Measurements from ENCODE around the gene SARM1. TPM values are rescaled to one million over a fixed set of nuclear protein-coding genes. Genes with fewer than 3 reads are reported as not detected.

Gene SARM1
- polyA plus RNA-seq, 1 donor (not counting 4 experiments of a cell fraction or from before 2014, with no cell fraction given) = 0.90 TPM

DNA sequence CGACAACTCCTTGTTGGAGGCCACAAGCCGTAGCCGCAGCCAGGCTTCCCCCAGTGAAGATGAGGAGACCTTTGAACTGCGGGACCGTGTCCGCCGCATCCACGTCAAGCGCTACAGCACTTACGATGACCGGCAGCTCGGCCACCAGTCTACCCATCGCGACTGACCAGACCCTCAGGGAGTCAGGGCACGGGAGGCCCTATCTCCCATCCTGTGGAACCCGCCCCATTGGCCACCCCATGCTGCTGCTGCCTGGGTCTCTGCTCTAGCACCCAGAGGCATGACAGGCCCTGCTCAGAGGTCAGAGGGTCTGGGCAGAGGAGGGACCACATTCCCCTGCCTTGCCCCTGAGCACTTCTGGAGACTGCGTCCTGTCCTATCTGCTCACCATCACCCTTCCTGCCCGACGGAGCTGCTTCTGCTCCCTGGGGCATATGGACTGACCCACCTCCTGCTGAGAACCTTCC, 27.0 kb upstream of the SARM1 start:
- dilution Hi-C loops (cut with MboI; ENCODE audit: extremely low pct_ligation_motif_present, low sequenced_read_pairs) = no loop called here
- Histone ChIP-seq H3K4me2 (ENCODE audit: control insufficient read depth, extremely low read depth, insufficient read depth, low read depth, low read length) (no peak overlapping the region), H3K4me3 (ENCODE audit: control insufficient read depth in 2 of 3, extremely low read depth in 1 of 3, insufficient read depth in 2 of 3, low read depth in 1 of 3, low read length in 3 of 3) (no peak overlapping the region), H3K9ac (ENCODE audit: control insufficient read depth, extremely low read depth, insufficient read depth, low read length) (no peak overlapping the region), H3K79me2 (ENCODE audit: control insufficient read depth, insufficient read depth, low read length) (peaks cover 16% of the 10 kb centered on the region), H2AFZ (ENCODE audit: control insufficient read depth, low read length) (no peak overlapping the region), H3K9me1 (ENCODE audit: control insufficient read depth, extremely low read depth, insufficient read depth, low read length) (peaks cover under 1% of the 10 kb centered on the region), H3K27ac (ENCODE audit: control insufficient read depth, insufficient read depth, low read length) (no peak overlapping the region), H3K4me1 (ENCODE audit: control insufficient read depth, extremely low read depth, insufficient read depth, low read length) (peaks cover 30% of the 10 kb centered on the region), H3K36me3 (ENCODE audit: control insufficient read depth in 2 of 2, extremely low read depth in 1 of 2, insufficient read depth in 2 of 2, low read length in 2 of 2) (peaks cover 64 to 68% of the 10 kb centered on the region in 2 experiments), H4K20me1 (ENCODE audit: control insufficient read depth, extremely low read depth, insufficient read depth, low read length) (peaks cover 3% of the 10 kb centered on the region), H3K27me3 (ENCODE audit: control insufficient read depth, extremely low read depth, insufficient read depth, low read length) (no peaks in the 10 kb centered on the region), H3K9me3 (ENCODE audit: control insufficient read depth, low read depth, low read length) (no peaks in the 10 kb centered on the region)
- TF ChIP-seq, protein P1, sequence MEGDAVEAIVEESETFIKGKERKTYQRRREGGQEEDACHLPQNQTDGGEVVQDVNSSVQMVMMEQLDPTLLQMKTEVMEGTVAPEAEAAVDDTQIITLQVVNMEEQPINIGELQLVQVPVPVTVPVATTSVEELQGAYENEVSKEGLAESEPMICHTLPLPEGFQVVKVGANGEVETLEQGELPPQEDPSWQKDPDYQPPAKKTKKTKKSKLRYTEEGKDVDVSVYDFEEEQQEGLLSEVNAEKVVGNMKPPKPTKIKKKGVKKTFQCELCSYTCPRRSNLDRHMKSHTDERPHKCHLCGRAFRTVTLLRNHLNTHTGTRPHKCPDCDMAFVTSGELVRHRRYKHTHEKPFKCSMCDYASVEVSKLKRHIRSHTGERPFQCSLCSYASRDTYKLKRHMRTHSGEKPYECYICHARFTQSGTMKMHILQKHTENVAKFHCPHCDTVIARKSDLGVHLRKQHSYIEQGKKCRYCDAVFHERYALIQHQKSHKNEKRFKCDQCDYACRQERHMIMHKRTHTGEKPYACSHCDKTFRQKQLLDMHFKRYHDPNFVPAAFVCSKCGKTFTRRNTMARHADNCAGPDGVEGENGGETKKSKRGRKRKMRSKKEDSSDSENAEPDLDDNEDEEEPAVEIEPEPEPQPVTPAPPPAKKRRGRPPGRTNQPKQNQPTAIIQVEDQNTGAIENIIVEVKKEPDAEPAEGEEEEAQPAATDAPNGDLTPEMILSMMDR (optimal IDR thresholded peaks at IDR 0.05 in 1 of 3, IDR thresholded peaks at IDR 0.05 in 1 of 3, conservative IDR thresholded peaks at IDR 0.05 in 1 of 3; ENCODE audit: extremely low read depth in 1 of 3, insufficient read depth in 2 of 3, low read length in 3 of 3) = no peak
- no peak for TF ChIP-seq EZH2 (IDR thresholded peaks at IDR 0.05; ENCODE audit: low read length)
- DNase-seq (ENCODE audit: low read depth, low spot score) (no peak), FAIRE-seq (no peak)

DNA sequence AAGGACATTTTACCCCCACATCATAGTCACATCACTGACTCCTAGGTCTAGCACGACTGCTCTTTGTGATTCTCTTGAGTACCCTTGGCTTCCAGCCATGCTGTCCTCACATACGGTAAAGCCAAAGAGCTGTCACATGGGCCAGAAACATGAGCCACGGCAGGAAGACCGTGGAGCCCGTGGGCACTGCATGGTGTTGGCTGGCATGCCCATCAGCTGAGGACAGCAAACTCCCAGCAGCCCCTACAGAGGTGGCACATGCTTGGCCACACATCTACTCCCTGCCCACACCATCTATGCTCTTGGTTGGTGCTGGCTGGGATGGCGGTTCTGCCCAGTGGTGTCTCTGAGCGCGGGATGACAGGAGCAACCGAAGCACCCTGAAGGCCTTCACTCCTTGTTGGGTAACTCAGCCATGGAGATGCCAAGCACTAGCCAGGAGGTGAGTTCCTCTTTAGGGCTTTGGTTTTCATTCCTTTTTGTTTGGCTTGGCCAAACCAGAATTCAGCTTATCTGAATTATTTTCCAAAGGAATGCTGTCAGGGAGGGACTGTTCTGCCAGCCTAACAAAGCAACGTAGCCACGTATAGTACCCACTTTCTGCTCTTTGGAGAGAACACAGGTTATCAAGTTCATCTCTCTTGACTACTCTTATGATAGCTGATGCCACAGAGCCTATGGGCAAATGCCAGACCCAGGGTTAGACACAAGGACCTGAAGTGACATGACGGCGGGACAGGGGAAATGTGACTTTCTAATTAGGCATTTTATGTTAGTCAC, 25.9 kb upstream of the SARM1 start:
- Histone ChIP-seq H3K9me1 (ENCODE audit: control insufficient read depth, extremely low read depth, insufficient read depth, low read length) (no peaks in the 10 kb centered on the region), H4K20me1 (ENCODE audit: control insufficient read depth, extremely low read depth, insufficient read depth, low read length) (no peaks in the 10 kb centered on the region), H2AFZ (ENCODE audit: control insufficient read depth, low read length) (no peak overlapping the region), H3K9me3 (ENCODE audit: control insufficient read depth, low read depth, low read length) (no peaks in the 10 kb centered on the region), H3K79me2 (ENCODE audit: control insufficient read depth, insufficient read depth, low read length) (peaks cover 6% of the 10 kb centered on the region), H3K4me1 (ENCODE audit: control insufficient read depth, extremely low read depth, insufficient read depth, low read length) (peaks cover 29% of the 10 kb centered on the region), H3K4me2 (ENCODE audit: control insufficient read depth, extremely low read depth, insufficient read depth, low read depth, low read length) (no peak overlapping the region), H3K9ac (ENCODE audit: control insufficient read depth, extremely low read depth, insufficient read depth, low read length) (no peak overlapping the region), H3K27me3 (ENCODE audit: control insufficient read depth, extremely low read depth, insufficient read depth, low read length) (no peaks in the 10 kb centered on the region), H3K4me3 (ENCODE audit: control insufficient read depth in 2 of 3, extremely low read depth in 1 of 3, insufficient read depth in 2 of 3, low read depth in 1 of 3, low read length in 3 of 3) (no peak overlapping the region), H3K36me3 (ENCODE audit: control insufficient read depth in 2 of 2, extremely low read depth in 1 of 2, insufficient read depth in 2 of 2, low read length in 2 of 2) (peaks cover 56 to 61% of the 10 kb centered on the region in 2 experiments), H3K27ac (ENCODE audit: control insufficient read depth, insufficient read depth, low read length) (peak overlapping the region; percentile 58)
- TF ChIP-seq, protein P1 (optimal IDR thresholded peaks at IDR 0.05 in 1 of 3, IDR thresholded peaks at IDR 0.05 in 1 of 3, conservative IDR thresholded peaks at IDR 0.05 in 1 of 3; ENCODE audit: extremely low read depth in 1 of 3, insufficient read depth in 2 of 3, low read length in 3 of 3) = no peak
- no peak for TF ChIP-seq EZH2 (IDR thresholded peaks at IDR 0.05; ENCODE audit: low read length)
- DNase-seq (ENCODE audit: low read depth, low spot score) (no peak), FAIRE-seq (peak; percentile 72)
- dilution Hi-C loops (cut with MboI; ENCODE audit: extremely low pct_ligation_motif_present, low sequenced_read_pairs) = no loop called here

Measured in keratinocyte (primary cell).